Right hindlimb (tissue), 1 donor: ENCODE data around the gene SLC30A7.
A peak's percentile ranks its signal among the peaks of the same experiment; 100 is the strongest.
"Not testable (repeated sequence)": the region's sequence is repeated elsewhere in the genome, so short reads cannot be mapped to it uniquely, and the experiment has no call there.

Experiments used
- DNase-seq: peaks from one replicate; pipeline ENCODE4 v3.0.0-alpha.2; 2018

The SLC30A7 gene, protein sequence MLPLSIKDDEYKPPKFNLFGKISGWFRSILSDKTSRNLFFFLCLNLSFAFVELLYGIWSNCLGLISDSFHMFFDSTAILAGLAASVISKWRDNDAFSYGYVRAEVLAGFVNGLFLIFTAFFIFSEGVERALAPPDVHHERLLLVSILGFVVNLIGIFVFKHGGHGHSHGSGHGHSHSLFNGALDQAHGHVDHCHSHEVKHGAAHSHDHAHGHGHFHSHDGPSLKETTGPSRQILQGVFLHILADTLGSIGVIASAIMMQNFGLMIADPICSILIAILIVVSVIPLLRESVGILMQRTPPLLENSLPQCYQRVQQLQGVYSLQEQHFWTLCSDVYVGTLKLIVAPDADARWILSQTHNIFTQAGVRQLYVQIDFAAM

DNA sequence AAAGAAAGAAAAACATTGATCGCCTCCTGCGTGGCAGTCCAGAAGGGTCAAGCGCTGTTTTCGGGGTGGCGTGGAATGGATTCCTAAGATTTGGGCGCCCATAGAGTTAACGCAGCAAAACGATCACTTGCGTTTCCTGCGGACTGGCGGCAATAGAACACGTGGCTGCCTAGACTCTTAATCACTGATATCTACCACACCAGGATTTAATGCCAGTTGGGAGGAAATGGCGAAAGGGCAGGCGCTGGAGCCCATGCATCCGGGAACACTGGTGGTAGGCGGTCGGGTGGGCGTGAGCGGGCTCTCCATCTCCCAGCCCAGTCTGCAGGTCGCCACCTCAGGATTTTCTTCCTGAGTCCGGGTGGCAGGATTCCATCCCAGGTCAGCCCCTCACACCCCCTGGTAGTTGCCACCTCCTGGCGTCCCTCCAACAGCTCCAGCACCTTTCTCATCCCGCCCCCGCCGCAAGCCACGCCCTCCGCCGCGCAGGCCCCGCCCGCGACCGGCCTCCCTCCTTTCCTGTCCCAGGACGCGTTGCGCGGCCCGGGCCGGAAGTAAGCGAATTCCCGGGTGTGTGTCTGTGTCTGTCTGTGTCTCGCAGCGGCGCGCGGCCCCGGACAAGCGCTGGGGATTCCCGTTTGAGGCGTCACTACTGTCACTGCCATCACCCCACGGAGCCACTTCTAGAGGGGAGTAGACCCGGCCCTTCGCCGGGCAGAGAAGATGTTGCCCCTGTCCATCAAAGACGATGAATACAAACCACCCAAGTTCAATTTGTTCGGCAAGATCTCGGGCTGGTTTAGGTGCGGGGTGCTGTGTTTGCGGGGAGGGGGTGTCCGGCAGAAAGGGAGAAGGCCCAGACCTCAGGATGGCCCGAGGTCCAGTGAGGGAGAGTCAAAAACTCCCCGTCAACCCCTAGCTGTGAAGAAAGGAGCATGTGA, at the start of gene SLC30A7:
SLC30A7 (plus strand) TSS at position 551 of the 941 bp plus-strand sequence; CDS start at position 724, 173 bp downstream.
- DNase-seq: peak; percentile 95

DNA sequence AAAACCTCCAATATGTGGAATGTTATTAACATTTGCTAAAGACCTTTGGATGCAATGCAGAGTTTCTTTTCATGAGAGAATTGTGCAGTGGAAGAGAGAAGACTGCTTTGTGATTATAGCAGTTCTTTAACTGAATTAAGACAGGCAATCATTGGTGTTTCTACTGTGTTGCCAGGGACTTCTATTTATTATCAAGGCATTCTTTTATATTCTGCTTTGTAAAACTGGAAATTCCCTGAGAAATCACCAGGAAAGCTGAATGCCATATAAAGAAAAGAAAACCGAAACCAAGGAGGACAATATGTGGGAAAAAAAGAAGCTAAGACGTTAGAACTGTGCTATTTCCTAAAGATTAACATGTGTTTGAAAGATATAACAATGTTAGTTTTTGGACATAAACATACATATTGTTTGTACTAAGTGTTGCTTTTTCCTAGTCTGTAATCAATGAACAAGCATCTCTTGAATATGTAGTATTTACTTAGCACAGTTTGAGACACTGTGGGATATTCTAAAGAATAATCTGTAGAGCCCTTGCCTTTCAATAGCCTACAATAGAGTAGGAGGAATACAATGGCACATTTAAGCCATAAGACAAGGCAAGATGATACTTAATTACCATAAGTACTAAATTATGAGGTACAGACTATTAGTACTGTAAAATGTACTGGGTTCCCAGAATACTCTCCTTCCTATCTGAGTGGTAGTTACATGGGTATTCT, 48.4 kb upstream of the SLC30A7 start:
- no peak for DNase-seq

DNA sequence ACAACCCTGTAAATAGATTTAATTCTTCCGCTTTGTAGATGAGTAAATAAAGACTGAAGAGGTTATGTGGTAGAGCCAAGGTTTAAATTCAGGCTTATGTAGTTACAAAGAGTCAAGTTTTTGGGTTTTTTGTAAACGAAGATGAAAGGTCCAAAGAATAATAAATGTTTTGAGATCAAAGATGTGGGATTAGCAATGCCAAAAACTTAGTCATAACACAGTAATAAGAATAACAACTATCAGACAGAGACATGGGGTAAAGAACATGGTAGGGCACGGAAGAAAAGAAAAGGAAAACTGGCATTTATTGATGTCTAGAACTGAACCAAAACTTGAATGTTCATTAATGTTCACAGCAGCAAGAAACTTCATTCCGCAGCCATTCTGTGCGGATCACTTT, 44.2 kb upstream of the SLC30A7 start:
- no peak for DNase-seq

DNA sequence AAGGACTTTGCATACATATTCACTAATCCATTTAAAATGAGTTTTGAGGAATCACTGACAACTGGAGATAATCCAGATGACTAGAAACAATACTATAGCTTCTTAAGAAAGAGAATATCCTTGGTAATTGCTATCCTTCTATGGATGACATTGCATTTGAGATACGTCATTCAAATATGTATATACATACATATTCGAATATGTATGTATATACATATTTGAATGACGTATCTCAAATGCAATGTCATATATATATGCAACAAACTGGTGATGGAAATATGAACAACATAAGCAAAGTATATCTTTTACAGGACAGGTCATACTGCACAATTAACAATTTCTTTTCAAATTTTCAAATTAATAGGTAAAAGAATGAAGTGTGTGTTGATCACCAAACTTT, 42.9 kb upstream of the SLC30A7 start:
- no peak for DNase-seq

DNA sequence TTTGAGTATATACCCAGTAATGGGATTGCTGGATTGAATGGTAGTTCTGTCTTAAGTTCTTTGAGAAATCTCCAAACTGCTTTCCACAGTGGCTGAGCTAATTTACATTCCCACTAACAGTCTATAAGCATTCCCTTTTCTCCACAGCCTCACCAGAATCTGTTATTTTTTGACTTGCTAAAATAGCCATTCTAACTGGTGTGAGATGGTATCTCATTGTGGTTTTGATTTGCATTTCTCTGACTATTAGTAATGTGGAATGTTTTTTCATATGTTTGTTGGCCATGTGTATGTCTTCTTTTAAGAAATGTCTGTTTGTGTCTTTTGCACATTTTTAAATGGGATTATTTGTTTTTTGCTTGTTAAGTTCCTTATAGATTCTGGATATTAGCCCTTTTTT, 40.8 kb upstream of the SLC30A7 start:
- DNase-seq: not testable (repeated sequence)

DNA sequence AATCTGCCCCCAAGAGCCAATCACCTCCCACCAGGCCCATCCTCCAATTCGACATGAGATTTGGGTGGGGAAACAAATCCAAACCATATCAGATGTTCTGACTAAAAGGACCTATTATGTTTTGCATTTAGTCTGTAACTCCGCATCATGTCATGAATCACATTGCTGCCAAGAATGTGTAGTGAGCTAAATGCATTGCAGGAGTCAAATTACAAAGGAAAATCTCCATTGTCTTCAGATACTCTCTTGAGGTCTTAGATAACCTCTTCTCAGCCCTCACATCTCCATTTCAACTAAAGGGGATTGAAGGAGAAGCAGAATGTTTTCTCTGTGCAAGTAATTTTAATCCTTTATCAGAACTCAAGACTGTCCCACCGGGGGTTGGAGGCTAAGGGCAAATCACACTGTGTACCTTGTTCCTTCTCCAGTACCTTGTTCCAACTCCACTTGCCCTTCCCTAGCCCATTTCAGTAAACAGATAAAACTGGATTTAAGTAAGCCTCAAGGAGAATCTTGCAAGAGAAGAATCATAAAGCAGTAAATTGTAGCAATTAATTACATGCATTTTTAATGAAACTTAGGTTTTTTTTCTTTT, 35.4 kb upstream of the SLC30A7 start:
- no peak for DNase-seq

DNA sequence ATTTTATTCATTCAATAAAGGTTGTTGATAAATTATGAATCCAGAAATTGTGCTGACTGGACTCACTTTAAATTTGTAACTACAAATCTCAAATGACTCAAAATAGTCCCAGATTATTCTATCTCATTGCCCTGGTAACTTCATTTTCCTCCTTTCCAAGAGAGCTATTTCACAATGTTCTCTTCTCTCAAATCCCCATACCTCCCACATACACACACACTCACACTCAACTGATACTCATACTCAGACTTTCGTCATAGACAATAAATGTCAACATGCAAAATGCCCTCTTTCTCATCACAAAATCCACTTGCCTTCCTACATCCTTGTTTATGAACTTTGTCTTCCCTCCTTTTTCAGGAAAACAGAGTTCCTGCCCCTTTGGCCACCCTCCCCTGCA, 34.5 kb upstream of the SLC30A7 start:
- DNase-seq: no peak

DNA sequence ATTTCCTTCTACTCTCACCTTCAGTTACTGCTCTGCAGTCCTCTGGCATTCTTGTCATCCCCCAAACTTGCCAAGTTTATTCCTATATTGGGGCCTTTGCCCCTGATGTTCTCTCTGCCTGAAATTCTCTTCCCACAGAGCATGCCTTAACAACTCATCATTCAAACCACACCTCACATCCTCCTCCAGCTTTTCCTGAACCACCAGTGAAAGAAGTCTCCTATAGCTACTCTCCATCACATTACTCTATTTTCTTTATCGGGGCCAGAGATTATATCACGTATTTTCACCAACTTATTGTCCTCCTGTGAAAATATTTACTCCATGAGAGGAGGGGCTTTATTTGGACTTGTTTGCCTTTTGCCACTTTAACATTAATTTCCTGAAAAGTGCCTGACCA, 33.3 kb upstream of the SLC30A7 start:
- DNase-seq: no peak

DNA sequence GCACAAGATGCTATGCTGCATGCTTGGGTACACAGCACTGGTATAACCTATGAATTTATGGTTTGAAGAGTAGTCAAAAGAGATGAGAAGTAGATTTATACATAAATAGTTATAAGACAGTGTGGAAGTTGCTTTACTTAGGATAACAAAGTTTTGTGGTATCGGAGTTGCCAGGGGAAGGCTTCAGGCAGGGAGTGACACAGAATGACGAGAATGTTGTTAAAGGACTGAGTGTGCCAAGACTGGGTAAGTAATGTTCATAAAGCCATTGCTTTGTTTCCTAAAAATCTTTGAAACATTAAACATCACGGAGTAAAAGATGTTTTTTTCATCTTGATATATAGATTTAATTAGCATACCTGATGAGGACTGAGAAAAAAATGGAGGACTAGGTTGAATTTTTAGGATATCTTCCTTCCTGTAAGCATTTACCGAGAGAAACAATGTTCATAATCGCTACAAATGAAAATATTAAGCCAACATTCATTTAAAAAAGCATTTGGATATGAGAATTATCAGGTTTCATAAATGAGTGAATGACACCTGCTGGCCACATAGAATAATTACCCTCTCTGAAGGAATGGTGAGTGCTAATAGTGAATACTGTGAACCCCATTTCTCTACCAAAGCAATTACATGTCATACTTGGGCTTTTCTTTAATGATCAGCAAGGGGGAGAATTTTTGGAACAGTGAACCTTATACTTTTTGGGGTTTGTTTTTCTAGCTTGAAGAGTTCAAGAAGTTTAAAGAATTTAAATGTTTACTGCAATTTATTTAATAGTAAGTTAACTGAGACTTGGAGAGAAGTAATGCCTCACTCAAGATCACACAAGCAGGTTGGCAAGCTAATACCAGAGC, 29.6 kb upstream of the SLC30A7 start:
- DNase-seq: no peak

DNA sequence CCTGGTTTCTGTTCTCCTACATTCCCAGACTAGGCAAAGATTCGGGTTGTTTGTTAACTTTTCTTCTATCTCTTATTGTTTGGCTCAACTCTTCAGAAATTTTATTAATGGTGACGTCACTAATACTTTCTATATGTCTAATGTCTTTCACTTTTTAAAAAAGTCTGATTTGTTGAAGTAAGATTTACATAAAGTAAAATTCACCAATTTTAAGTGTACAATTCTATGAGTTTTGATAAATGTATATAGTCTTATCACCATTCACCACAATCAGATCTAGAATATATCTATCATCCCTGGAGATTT, 29.0 kb upstream of the SLC30A7 start:
- DNase-seq: no peak

DNA sequence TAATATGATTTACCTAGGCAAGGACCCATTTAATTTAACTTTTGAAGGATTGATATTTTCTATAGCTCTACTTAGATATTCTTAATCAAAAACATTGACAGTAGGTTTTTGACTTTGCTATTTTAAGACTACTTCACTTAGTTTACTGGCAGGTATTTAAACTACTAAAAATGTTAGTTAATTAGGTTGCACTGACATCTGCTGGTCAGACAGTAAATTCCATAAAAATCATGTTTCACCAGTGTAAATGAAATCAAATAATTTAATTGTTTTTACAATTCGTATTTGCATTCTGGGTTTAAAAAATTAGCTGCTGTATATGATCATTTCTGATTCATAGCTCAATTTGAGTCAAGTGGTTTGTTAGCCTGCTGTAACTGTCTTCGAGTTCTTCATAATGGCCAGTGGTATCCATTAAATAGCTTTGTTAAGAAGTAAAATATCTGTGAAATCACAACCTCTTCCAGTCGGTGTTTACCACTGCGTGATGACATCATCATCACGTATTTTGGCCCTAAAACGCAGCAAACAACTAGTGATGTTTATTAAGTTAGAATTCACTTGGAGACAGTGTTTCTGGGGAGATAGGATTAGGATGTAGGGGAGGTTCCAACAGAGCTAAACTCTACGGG, 27.4 kb upstream of the SLC30A7 start:
- DNase-seq: no peak

DNA sequence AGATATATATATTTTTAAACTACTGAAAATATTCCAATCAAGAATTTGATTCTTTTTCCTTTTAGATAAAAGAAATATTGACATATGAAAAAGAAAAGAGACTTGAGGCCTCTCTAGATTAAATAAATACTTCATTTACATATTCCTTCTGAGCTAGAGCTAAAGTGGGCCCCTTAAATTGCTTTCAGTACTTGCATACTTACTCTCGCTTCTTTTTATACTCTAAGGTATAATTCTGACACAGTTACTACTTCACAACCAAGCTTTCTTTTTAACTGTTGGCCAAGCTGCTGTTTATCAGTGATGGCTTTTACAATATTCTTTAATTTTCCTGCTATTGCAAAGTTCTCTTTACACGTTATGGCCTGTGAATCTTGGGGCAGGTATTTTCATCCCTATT, 25.9 kb upstream of the SLC30A7 start:
- no peak for DNase-seq

DNA sequence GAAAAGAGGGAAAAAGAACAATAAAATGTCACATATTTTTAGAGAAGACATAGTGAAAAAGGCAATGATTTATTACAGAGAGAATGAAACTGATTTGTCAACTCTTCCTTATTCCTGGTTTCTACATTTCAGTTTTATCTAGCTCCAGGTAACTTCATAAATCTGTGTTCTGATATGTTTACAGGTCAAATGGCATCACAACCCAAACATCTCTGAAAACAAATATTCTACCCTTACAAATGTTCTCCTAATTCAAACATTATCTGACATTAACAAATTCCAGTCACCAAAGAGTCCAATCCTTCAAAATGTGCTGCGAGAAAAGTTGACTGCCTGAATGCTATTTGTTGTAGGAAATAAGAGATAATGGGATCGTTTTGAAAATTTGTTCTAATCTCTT, 21.5 kb upstream of the SLC30A7 start:
- DNase-seq: no peak

DNA sequence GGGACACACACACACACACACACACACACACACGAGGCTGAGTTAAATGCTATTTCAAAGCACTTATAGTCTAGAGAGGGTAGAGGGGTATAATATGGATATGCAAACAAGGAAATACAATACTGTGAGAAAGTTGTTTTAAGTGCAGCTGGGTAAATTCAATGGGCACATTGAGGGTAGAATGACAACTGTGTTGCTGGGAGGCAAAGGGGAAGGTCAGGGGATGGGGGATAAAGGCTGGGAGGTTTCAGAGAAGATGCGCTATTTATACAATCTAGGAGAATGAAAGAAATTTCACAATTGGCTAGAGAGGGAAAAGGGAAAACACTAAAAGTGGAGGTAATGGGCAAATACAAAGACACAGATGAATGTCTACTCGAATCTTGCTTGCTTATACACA, 20.7 kb upstream of the SLC30A7 start:
- DNase-seq: no peak

DNA sequence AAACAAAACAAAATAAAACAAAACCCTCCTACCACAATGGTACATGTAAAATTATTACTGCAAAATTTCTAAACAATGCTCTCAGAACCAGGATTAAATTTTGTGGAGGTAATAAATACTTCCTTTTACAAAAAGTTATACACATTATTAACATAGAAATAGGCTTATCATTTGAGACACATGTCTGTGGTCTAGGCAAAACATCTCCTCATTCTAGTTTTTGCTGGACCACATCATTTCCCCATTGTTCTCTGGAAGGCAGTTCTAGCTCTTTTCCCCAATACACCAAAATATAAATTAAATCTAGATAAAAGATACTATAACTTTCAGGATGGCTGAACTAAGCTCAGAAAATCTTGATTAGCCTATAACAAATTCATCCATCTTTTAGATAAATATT, 19.6 kb upstream of the SLC30A7 start:
- DNase-seq: no peak

DNA sequence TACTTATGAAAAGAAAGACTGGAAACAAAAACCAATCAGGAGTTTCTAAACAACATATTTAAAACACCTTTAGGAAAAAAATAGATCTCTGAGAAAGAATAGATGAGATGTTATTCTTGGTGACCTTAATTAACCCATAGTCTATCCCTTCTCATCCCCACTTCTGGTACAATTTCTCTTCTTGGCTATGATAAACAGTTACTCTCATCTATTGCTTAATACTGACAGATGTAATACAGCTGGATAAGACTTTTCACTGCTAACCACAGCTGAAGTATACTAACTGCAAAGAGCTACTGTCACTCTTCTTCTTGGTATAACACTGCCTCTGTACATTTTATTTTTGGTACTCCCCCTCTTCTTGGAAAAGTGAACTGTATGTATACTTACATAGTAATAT, 16.5 kb upstream of the SLC30A7 start:
- DNase-seq: no peak

DNA sequence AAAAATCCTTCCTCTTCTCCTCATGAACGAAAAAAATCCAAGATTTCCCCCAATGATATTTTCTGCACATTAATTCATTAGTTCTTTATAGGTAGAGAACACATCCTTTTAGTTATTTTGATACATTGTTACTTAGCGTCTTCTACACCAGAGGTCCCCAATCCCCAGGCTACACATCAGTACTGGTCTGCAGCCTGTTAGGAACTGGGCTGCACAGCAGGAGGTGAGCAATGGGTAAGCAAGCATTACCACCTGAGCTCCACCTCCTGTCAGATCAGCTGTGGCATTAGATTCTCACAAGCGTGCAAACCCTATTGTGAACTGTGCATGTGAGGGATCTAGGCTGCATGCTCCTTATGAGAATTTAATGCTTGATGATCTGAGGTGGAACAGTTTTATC, 14.2 kb upstream of the SLC30A7 start:
- DNase-seq: no peak

DNA sequence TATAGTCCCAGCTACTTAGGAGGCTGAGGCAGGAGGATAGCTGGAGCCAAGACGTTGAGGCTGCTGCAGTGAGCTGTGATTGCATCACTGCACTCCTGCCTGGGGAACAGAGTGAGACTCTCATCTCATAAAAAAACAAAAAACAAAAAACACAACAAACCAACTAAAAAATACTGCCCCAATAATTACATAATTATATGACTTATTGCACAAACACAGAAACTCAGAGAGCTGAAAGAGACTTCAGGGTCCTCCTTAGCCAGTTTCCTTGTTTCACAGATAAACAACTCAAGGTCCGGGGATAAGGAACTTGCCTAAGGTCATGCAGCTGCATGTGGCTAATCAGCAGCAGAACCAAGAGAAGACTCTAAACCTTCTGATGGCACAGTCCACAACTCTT, 13.2 kb upstream of the SLC30A7 start:
- no peak for DNase-seq

DNA sequence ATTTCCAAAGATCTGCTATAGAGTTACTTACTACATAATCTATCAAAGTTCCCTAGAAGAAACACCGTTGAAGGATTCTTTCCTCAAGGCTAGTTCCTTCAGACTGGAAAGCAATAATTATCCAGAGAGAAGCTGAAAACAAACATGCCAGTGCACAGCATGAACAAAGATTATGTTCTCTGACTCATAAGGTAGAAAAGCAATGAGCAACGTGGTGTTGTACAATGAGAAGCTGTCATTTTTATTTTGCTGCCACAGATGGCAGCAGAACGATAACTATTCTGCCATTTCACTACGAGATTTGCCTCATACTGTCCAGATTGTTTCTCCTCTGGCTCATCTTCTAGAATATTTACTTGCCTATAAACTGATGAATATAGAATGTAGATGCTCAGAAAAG, 11.9 kb upstream of the SLC30A7 start:
- no peak for DNase-seq

DNA sequence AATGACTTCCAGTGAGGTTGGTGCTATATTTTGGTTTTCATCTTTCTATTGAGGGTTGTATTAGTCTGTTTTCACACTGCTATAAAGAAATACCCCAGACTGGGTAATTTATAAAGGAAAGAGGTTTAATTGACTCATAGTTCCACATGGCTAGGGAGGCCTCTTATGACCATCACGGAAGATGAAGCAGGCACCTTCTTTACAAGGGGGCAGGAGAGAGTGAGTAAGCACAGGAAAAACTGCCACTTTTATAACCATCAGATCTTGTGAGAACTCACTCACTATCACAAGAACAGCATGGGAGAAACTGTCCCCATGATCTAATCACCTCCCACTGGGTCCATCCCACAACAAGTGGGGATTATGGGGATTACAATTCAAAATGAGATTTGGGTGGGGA, 6.9 kb upstream of the SLC30A7 start:
- DNase-seq: not testable (repeated sequence)

DNA sequence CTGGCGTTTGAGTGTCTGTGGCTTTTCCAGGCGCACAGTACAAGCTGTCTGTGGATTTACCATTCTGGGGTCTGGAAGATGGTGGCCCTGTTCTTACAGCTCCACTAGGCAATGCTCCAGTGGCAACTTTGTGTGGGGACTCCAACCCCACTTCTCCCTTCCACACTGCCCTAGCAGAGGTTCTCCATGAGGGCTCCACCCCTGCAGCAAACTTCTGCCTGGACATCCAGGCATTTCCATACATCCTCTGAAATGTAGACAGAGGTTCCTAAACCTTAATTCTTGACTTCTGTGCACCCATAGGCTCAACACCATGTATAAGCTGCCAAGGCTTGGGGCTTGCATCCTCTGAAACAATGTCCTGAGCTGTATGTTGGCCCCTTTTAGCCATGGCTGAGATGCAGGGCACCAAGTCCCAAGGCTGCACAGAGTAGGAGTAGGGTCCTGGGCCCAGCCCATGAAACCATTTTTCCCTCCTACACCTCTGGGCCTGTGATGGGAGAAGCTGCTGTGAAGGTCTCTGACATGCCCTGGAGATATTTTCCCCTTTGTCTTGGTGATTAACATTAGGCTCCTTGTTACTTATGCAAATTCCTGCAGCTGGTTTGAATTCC, 5.9 kb upstream of the SLC30A7 start:
- DNase-seq: not testable (repeated sequence)
